Activated naive CD8-positive, alpha-beta T cell treated with anti-CD3 and anti-CD28 coated beads, Interleukin-2, amount 50 U/mL, for 24 hours (primary cell): Measurements from ENCODE around the gene ZSCAN23.
"Not testable (repeated sequence)": the region's sequence is repeated elsewhere in the genome, so short reads cannot be mapped to it uniquely, and the experiment has no call there.

Experiments
- ATAC-seq: fragments of 150-1000 bp; cut with Tn5 transposase; one replicate; pipeline ENCODE4 v1.10.0; 2021
- DNase-seq: peaks from one replicate; pipeline ENCODE4 v3.0.0; 2021
- H3K27ac Mint-ChIP-seq: one replicate; pipeline ENCODE4 v1.8.0; 2021; ENCODE audit warnings: mild to moderate bottlenecking, mixed read lengths
- H3K27me3 Mint-ChIP-seq: one replicate; pipeline ENCODE4 v1.8.0; 2021; ENCODE audit warnings: mixed read lengths
- H3K36me3 Mint-ChIP-seq: one replicate; pipeline ENCODE4 v1.8.0; 2021; ENCODE audit warnings: low read depth, mixed read lengths
- H3K4me1 Mint-ChIP-seq: one replicate; pipeline ENCODE4 v1.8.0; 2021; ENCODE audit warnings: mixed read lengths
- H3K4me3 Mint-ChIP-seq: one replicate; pipeline ENCODE4 v1.8.0; 2021; ENCODE audit warnings: mild to moderate bottlenecking, moderate library complexity, mixed read lengths
- H3K9me3 Mint-ChIP-seq: one replicate; pipeline ENCODE4 v1.8.0; 2021; ENCODE audit warnings: mixed read lengths

Gene ZSCAN23

GRCh38 chr6:28443112-28443773 lies at the start of gene ZSCAN23:
Gene ZSCAN23 (minus strand): TSS chr6:28443491. CDS start chr6:28436266, 7,225 bp downstream.
- Mint-ChIP-seq H3K9me3 (peaks cover 24% of the 10 kb centered on the region), H3K36me3 (peaks cover 13% of the 10 kb centered on the region), H3K27ac (peak within 1 kb of the TSS; percentile 85), H3K27me3 (peaks cover 25% of the 10 kb centered on the region), H3K4me3 (peak within 1 kb of the TSS; percentile 90), H3K4me1 (peaks cover 32% of the 10 kb centered on the region)
- ATAC-seq (peak; percentile 95), DNase-seq (peak; percentile 81)

- no peak overlapping the region for H3K4me3 Mint-ChIP-seq
- no peaks in the 10 kb centered on the region for H3K9me3 Mint-ChIP-seq
- DNase-seq (no peak), ATAC-seq (no peak)
- H3K4me1 Mint-ChIP-seq = peaks cover 26% of the 10 kb centered on the region
- no peak overlapping the region for H3K27ac Mint-ChIP-seq
- H3K27me3 Mint-ChIP-seq = peaks cover 62% of the 10 kb centered on the region
- H3K36me3 Mint-ChIP-seq = no peaks in the 10 kb centered on the region
Observed at GRCh38 chr6:28491984-28492317, 48.7 kb upstream of the ZSCAN23 start.

- H3K27me3 Mint-ChIP-seq = peaks cover 68% of the 10 kb centered on the region
- H3K27ac Mint-ChIP-seq = peak overlapping the region; percentile 62
- H3K4me3 Mint-ChIP-seq = peak overlapping the region; percentile 76
- peak; percentile 9 for DNase-seq
- H3K36me3 Mint-ChIP-seq = no peaks in the 10 kb centered on the region
- no peak for ATAC-seq
- H3K9me3 Mint-ChIP-seq = peaks cover 1% of the 10 kb centered on the region
- H3K4me1 Mint-ChIP-seq = peaks cover 26% of the 10 kb centered on the region
Observed at GRCh38 chr6:28490205-28490890, 47.1 kb upstream of the ZSCAN23 start.

- Mint-ChIP-seq H3K4me1 (peaks cover 26% of the 10 kb centered on the region), H3K27me3 (peaks cover 71% of the 10 kb centered on the region), H3K4me3 (peak overlapping the region; percentile 76), H3K36me3 (no peaks in the 10 kb centered on the region), H3K27ac (peak overlapping the region; percentile 88), H3K9me3 (peaks cover 4% of the 10 kb centered on the region)
- peak; percentile 54 for DNase-seq
- ATAC-seq = peak; percentile 89
Observed at GRCh38 chr6:28489366-28490204, 46.3 kb upstream of the ZSCAN23 start.

GRCh38 chr6:28488916-28489365 lies 45.6 kb upstream of the ZSCAN23 start:
- H3K9me3 Mint-ChIP-seq = peaks cover 4% of the 10 kb centered on the region
- peak overlapping the region; percentile 76 for H3K4me3 Mint-ChIP-seq
- H3K27ac Mint-ChIP-seq = peak overlapping the region; percentile 88
- H3K27me3 Mint-ChIP-seq = peaks cover 69% of the 10 kb centered on the region
- ATAC-seq = peak; percentile 29
- H3K4me1 Mint-ChIP-seq = peaks cover 26% of the 10 kb centered on the region
- no peaks in the 10 kb centered on the region for H3K36me3 Mint-ChIP-seq
- DNase-seq = peak; percentile 62

- no peak overlapping the region for H3K27ac Mint-ChIP-seq
- no peak for ATAC-seq
Observed at GRCh38 chr6:28486988-28487742, 43.9 kb upstream of the ZSCAN23 start.

GRCh38 chr6:28486533-28486932 lies 43.2 kb upstream of the ZSCAN23 start:
- no peaks in the 10 kb centered on the region for H3K36me3 Mint-ChIP-seq
- H3K4me1 Mint-ChIP-seq = peaks cover 20% of the 10 kb centered on the region
- no peak overlapping the region for H3K4me3 Mint-ChIP-seq
- ATAC-seq (no peak), DNase-seq (no peak)
- peaks cover 4% of the 10 kb centered on the region for H3K9me3 Mint-ChIP-seq
- H3K27me3 Mint-ChIP-seq = peaks cover 70% of the 10 kb centered on the region
- no peak overlapping the region for H3K27ac Mint-ChIP-seq

More at GRCh38 chr6:28486988-28487742, 43.9 kb upstream of the ZSCAN23 start:
- Mint-ChIP-seq H3K27me3 (peaks cover 70% of the 10 kb centered on the region), H3K4me1 (peaks cover 26% of the 10 kb centered on the region), H3K4me3 (no peak overlapping the region), H3K9me3 (peaks cover 4% of the 10 kb centered on the region), H3K36me3 (no peaks in the 10 kb centered on the region)
- DNase-seq = no peak

GRCh38 chr6:28485482-28485881 lies 42.2 kb upstream of the ZSCAN23 start:
- Mint-ChIP-seq H3K4me3 (no peak overlapping the region), H3K4me1 (peaks cover 17% of the 10 kb centered on the region), H3K27ac (no peak overlapping the region), H3K9me3 (peaks cover 4% of the 10 kb centered on the region), H3K36me3 (no peaks in the 10 kb centered on the region), H3K27me3 (peaks cover 71% of the 10 kb centered on the region)
- ATAC-seq = no peak
- no peak for DNase-seq

GRCh38 chr6:28480253-28480932 lies 37.1 kb upstream of the ZSCAN23 start:
- DNase-seq = no peak
- H3K36me3 Mint-ChIP-seq = no peaks in the 10 kb centered on the region
- H3K27ac Mint-ChIP-seq = no peak overlapping the region
- no peak for ATAC-seq
- peaks cover 69% of the 10 kb centered on the region for H3K27me3 Mint-ChIP-seq
- peaks cover 3% of the 10 kb centered on the region for H3K4me1 Mint-ChIP-seq
- peaks cover 3% of the 10 kb centered on the region for H3K9me3 Mint-ChIP-seq
- H3K4me3 Mint-ChIP-seq = no peak overlapping the region

GRCh38 chr6:28478518-28478917 lies 35.2 kb upstream of the ZSCAN23 start:
- Mint-ChIP-seq H3K36me3 (no peaks in the 10 kb centered on the region), H3K4me3 (peak overlapping the region; percentile 52), H3K27me3 (peaks cover 78% of the 10 kb centered on the region), H3K27ac (no peak overlapping the region), H3K9me3 (no peaks in the 10 kb centered on the region), H3K4me1 (peaks cover 3% of the 10 kb centered on the region)
- ATAC-seq (no peak), DNase-seq (no peak)

GRCh38 chr6:28474441-28475219 lies 31.3 kb upstream of the ZSCAN23 start:
- H3K4me1 Mint-ChIP-seq = peaks cover 3% of the 10 kb centered on the region
- no peaks in the 10 kb centered on the region for H3K36me3 Mint-ChIP-seq
- ATAC-seq (peak; percentile 98), DNase-seq (peak; percentile 19)
- peak overlapping the region; percentile 44 for H3K27ac Mint-ChIP-seq
- peaks cover 3% of the 10 kb centered on the region for H3K9me3 Mint-ChIP-seq
- peaks cover 56% of the 10 kb centered on the region for H3K27me3 Mint-ChIP-seq
- H3K4me3 Mint-ChIP-seq = peak overlapping the region; percentile 53

GRCh38 chr6:28469153-28469745 lies 26.0 kb upstream of the ZSCAN23 start:
- not testable (repeated sequence) for H3K27ac Mint-ChIP-seq, ATAC-seq, DNase-seq, H3K36me3 Mint-ChIP-seq, H3K4me3 Mint-ChIP-seq, H3K9me3 Mint-ChIP-seq, H3K4me1 Mint-ChIP-seq
- peaks cover 21% of the 10 kb centered on the region for H3K27me3 Mint-ChIP-seq

- DNase-seq = no peak
- no peak for ATAC-seq
- H3K36me3 Mint-ChIP-seq = no peaks in the 10 kb centered on the region
- peaks cover 18% of the 10 kb centered on the region for H3K27me3 Mint-ChIP-seq
- no peak overlapping the region for H3K4me3 Mint-ChIP-seq
- H3K27ac Mint-ChIP-seq = no peak overlapping the region
- peaks cover 3% of the 10 kb centered on the region for H3K9me3 Mint-ChIP-seq
- no peaks in the 10 kb centered on the region for H3K4me1 Mint-ChIP-seq
Observed at GRCh38 chr6:28468056-28468455, 24.8 kb upstream of the ZSCAN23 start.
